ENCODE results near the gene CDC25B. TPM values are rescaled to one million over a fixed set of nuclear protein-coding genes. Genes with fewer than 3 reads are reported as not detected.
"Not testable (repeated sequence)": the region's sequence is repeated elsewhere in the genome, so short reads cannot be mapped to it uniquely, and the experiment has no call there.

The CDC25B gene
- total RNA-seq, 1 donor from 2014 or later: 26.5 TPM

DNA sequence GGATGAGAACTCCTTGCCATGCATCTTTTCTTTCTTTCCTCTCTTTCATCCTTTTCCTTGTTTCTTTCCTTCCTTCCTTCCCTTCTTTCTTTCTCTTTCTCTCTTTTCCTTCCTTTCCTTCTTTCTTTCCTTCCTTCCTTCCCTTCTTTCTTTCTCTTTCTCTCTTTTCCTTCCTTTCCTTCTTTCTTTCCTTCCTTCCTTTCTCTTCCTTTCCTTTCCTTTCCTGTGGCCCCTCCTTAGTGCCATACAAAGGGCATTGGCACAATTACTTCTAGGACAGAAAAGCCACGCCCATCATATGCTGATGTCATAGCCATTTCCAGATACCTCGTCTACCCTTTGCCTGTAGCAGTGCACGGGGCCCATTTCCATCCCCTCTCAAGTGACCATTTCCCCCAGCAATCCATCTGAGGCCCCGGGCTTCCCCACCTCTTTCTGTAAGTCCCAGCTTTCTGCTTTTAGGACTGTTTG lies 7.4 kb upstream of the CDC25B start:
- Histone ChIP-seq H3K4me3 (no peak overlapping the region), H3K4me1 (peaks cover 37% of the 10 kb centered on the region), H3K27ac (no peak overlapping the region), H3K9me3 (no peaks in the 10 kb centered on the region), H3K36me3 (peaks cover 0 to 6% of the 10 kb centered on the region in 2 donors), H3K27me3 (no peaks in the 10 kb centered on the region)
- intact Hi-C loops (cut with DNase I): no loop called here
- no peak for TF ChIP-seq POLR2AphosphoS5 (IDR thresholded peaks at IDR 0.05; ENCODE audit: insufficient read depth in 1 of 2, low read depth in 1 of 2)
- no peak for TF ChIP-seq POLR2A (IDR thresholded peaks at IDR 0.05)
- TF ChIP-seq, protein P1, sequence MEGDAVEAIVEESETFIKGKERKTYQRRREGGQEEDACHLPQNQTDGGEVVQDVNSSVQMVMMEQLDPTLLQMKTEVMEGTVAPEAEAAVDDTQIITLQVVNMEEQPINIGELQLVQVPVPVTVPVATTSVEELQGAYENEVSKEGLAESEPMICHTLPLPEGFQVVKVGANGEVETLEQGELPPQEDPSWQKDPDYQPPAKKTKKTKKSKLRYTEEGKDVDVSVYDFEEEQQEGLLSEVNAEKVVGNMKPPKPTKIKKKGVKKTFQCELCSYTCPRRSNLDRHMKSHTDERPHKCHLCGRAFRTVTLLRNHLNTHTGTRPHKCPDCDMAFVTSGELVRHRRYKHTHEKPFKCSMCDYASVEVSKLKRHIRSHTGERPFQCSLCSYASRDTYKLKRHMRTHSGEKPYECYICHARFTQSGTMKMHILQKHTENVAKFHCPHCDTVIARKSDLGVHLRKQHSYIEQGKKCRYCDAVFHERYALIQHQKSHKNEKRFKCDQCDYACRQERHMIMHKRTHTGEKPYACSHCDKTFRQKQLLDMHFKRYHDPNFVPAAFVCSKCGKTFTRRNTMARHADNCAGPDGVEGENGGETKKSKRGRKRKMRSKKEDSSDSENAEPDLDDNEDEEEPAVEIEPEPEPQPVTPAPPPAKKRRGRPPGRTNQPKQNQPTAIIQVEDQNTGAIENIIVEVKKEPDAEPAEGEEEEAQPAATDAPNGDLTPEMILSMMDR (IDR thresholded peaks at IDR 0.05): no peak
- no peak for DNase-seq (ENCODE audit: extremely low spot score in 2 of 2)

DNA sequence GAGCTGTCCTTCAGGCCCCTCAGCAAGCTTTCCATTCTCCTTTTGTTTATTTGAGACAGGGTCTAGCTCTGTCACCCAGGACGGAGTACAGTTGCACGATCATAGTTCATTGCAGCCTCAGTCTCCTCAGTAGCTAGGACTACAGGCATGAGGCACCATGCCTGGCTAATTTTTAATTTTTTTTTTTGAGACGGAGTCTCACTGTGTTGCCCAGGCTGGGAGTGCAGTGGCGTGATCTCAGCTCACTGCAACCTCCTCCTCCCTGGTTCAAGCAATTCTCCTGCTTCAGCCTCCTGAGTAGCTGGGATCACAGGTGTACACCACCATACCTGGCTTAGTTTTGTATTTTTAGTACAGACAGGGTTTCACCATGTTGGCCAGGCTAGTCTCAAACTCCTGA lies 6.9 kb upstream of the CDC25B start:
- peaks cover 32% of the 10 kb centered on the region for H3K4me1 ChIP-seq
- H3K36me3 ChIP-seq; H3K9me3 ChIP-seq; DNase-seq (ENCODE audit: extremely low spot score in 2 of 2); H3K27me3 ChIP-seq; H3K4me3 ChIP-seq; intact Hi-C loops (cut with DNase I); H3K27ac ChIP-seq: not testable (repeated sequence)

DNA sequence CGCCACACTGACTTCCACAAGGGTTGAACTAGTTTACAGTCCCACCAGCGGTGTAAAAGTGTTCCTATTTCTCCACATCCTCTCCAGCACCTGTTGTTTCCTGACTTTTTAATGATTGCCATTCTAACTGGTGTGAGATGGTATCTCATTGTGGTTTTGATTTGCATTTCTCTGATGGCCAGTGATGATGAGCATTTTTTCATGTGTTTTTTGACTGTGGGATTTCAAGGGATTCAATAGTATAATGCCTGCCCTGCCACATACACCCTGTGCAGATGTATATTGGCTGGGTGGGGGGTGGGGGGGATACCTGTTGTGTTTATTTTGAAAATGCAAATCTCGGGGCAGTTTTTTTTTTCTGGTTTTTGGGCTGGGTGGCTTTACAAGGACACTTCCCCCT lies 1.9 kb upstream of the CDC25B start:
- H3K9me3 ChIP-seq; intact Hi-C loops (cut with DNase I); H3K36me3 ChIP-seq; DNase-seq (ENCODE audit: extremely low spot score in 2 of 2); H3K4me3 ChIP-seq; H3K27ac ChIP-seq; H3K27me3 ChIP-seq: not testable (repeated sequence)
- H3K4me1 ChIP-seq: peaks cover 41% of the 10 kb centered on the region

DNA sequence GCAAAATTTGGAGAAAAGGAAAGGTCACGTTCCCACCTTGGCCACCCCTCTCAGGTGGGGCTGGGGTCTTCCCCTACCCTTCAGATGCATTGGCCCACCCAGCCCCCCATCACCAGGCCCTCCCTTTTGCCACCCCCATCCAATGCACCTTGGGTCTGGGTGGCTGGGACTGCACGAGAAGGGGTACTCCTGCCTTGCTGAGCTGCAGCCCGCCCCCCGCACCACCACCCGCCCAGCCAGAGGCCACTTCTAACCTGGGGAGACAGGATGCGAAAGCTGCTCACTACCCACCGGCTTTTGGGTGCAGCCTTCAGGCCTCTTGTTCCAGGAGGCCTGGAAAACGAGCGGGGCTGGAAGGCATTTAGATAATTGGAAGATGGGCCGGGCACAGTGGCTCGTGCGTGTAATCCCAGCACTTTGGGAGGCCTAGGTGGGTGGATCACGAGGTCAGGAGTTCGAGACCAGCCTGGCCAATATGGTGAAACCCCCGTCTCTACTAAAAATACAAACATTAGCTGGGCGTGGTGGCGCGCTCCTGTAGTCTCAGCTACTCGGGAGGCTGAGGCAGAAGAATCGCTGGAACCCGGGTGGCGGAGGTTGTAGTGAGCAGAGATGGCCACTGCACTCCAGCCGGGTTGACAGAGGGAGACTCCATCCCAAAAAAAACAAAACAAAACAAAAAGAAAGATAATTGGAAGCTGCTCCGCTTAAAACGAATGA lies 1.2 kb upstream of the CDC25B start:
- Histone ChIP-seq H3K27me3 (no peaks in the 10 kb centered on the region), H3K9me3 (no peaks in the 10 kb centered on the region), H3K4me1 (peaks cover 47% of the 10 kb centered on the region), H3K4me3 (peak overlapping the region; percentile 61 to 70), H3K27ac (peak overlapping the region; percentile 95), H3K36me3 (no peaks in the 10 kb centered on the region)
- intact Hi-C loops (cut with DNase I): no loop called here
- no peak for TF ChIP-seq POLR2A (IDR thresholded peaks at IDR 0.05)
- TF ChIP-seq, protein P1 (IDR thresholded peaks at IDR 0.05): no peak
- DNase-seq (ENCODE audit: extremely low spot score in 2 of 2): peak in 1 of 2 donors; percentile 87

DNA sequence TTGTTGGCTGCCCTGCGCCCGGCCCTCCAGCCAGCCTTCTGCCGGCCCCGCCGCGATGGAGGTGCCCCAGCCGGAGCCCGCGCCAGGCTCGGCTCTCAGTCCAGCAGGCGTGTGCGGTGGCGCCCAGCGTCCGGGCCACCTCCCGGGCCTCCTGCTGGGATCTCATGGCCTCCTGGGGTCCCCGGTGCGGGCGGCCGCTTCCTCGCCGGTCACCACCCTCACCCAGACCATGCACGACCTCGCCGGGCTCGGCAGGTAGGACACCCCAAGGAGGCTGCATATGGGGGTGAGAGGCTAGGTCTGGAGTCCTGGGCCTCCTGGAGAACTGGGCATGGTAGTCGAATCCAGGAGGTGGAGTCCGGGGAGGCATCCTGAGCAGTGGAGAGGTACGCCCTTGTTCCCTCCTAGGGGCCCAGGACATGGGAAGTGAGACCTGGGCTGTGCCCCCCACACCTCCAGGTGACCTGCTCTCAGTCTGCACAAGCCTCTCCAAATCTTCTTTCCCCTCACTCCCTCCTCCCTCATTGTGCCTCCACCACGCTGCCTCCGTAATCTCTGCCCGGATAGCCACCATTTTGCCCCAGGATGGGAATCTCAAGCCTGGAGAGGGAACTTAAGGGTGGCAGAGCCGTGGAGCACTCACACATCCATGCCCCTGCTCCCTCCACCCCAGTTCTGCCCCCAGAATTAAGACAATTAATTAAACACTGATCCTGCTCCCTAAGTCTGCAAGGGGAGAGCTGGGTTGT lies 541 bp downstream of the CDC25B start:
- intact Hi-C loops (cut with DNase I): no loop called here
- H3K4me3 ChIP-seq: peak overlapping the region; percentile 61 to 70
- H3K4me1 ChIP-seq: peaks cover 47% of the 10 kb centered on the region
- DNase-seq (ENCODE audit: extremely low spot score in 2 of 2): peak in 1 of 2 donors; percentile 88
- no peaks in the 10 kb centered on the region for H3K9me3 ChIP-seq
- peak overlapping the region; percentile 95 for H3K27ac ChIP-seq
- H3K36me3 ChIP-seq: peaks cover 0 to 16% of the 10 kb centered on the region in 2 donors
- TF ChIP-seq, protein P1 (IDR thresholded peaks at IDR 0.05): no peak
- TF ChIP-seq POLR2AphosphoS5 (IDR thresholded peaks at IDR 0.05; ENCODE audit: insufficient read depth in 1 of 2, low read depth in 1 of 2) (no peak), POLR2A (IDR thresholded peaks at IDR 0.05) (no peak)
- H3K27me3 ChIP-seq: no peaks in the 10 kb centered on the region

DNA sequence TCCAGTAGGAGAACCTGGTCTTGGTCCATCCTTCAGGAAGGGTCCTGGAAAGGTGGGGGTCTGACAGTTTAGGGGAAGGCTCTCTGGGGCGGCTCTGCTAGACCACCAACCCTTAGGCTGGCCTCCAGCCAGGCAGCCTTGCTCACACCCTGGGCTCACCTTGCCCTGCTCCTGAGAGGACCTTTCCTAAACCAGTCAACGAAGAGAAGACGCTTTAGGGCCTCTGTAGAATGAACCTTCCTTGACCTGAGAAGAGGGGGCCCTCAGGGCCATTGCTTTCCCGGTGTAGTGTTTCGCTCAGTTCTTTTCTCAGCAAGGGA lies 1.1 kb downstream of the CDC25B start:
- Histone ChIP-seq H3K9me3 (no peaks in the 10 kb centered on the region), H3K36me3 (peaks cover 0 to 21% of the 10 kb centered on the region in 2 donors), H3K27ac (peak overlapping the region; percentile 95), H3K27me3 (no peaks in the 10 kb centered on the region), H3K4me1 (peaks cover 47% of the 10 kb centered on the region), H3K4me3 (peak overlapping the region in 1 of 2 donors; percentile 61)
- no peak for DNase-seq (ENCODE audit: extremely low spot score in 2 of 2)
- intact Hi-C loops (cut with DNase I): no loop called here
- no peak for TF ChIP-seq POLR2A (IDR thresholded peaks at IDR 0.05)
- no peak for TF ChIP-seq POLR2AphosphoS5 (IDR thresholded peaks at IDR 0.05; ENCODE audit: insufficient read depth in 1 of 2, low read depth in 1 of 2)
- TF ChIP-seq, protein P1 (IDR thresholded peaks at IDR 0.05): no peak

All from vagina (tissue), 2 donors.